GM12878 (cell line): ENCODE data around the gene GNG12. TPM values are rescaled to one million over a fixed set of nuclear protein-coding genes. Genes with fewer than 3 reads are reported as not detected.

Source experiments
- BACH1 ChIP-seq: fragments of 450-650 bp; IDR thresholded peaks from 2 replicates; pipeline ENCODE4 v1.6.1; 2017; ENCODE audit warnings: mild to moderate bottlenecking, borderline replicate concordance
- CTCF ChIP-seq, 3 experiments: IDR thresholded peaks in 2 of 3; conservative IDR thresholded peaks in 1 of 3; 2 replicates each; pipeline ENCODE4 v1.5.1; 2011; ENCODE audit warnings: low read depth in 3 of 3, low read length in 3 of 3, mild to moderate bottlenecking in 3 of 3, control low read depth in 2 of 3, moderate library complexity in 2 of 3, inconsistent platforms in 1 of 3, mixed read lengths in 1 of 3; ENCODE audit not compliant: control insufficient read depth in 2 of 3, insufficient read depth in 1 of 3; ENCODE audit errors: extremely low read depth in 1 of 3
- DPF2 ChIP-seq: fragments of 450-650 bp; IDR thresholded peaks from 2 replicates; pipeline ENCODE4 v1.6.1; 2017; ENCODE audit warnings: mild to moderate bottlenecking
- E4F1 ChIP-seq: fragments of 450-650 bp; IDR thresholded peaks from 2 replicates; pipeline ENCODE4 v1.6.1; 2018; ENCODE audit warnings: borderline replicate concordance, mild to moderate bottlenecking; ENCODE audit not compliant: partially characterized antibody
- EP300 ChIP-seq, 2 experiments: fragments of 150-350 bp in 1 of 2; IDR thresholded peaks; 2 replicates each; pipeline ENCODE4 v1.6.1; 2011 to 2012; ENCODE audit warnings: low read depth in 2 of 2, low read length in 2 of 2, borderline replicate concordance in 1 of 2, improper control_type of control experiment in 1 of 2, inconsistent platforms in 1 of 2; ENCODE audit not compliant: control insufficient read depth in 1 of 2
- FOXK2 ChIP-seq: fragments of 450-650 bp; IDR thresholded peaks from 2 replicates; pipeline ENCODE4 v1.6.1; 2017; ENCODE audit warnings: mild to moderate bottlenecking, moderate library complexity
- IKZF1 ChIP-seq: fragments of 450-650 bp; conservative IDR thresholded peaks from 2 replicates; pipeline ENCODE4 v1.6.1; 2017; ENCODE audit warnings: antibody characterized with exemption, mild to moderate bottlenecking
- IKZF2 ChIP-seq, 2 experiments: fragments of 450-650 bp; IDR thresholded peaks; 2 replicates each; pipeline ENCODE4 v1.6.1; 2017; ENCODE audit warnings: mild to moderate bottlenecking in 2 of 2, moderate library complexity in 2 of 2
- JUNB ChIP-seq: IDR thresholded peaks from 2 replicates; pipeline ENCODE4 v1.6.1; 2016; ENCODE audit warnings: antibody characterized with exemption, mild to moderate bottlenecking
- MTA2 ChIP-seq: fragments of 450-650 bp; IDR thresholded peaks from 2 replicates; pipeline ENCODE4 v1.6.1; 2016; ENCODE audit warnings: low read depth, mild to moderate bottlenecking, moderate library complexity
- NFYA ChIP-seq: IDR thresholded peaks from 2 replicates; pipeline ENCODE4 v1.6.1; 2011; ENCODE audit warnings: low read depth, mild to moderate bottlenecking, low read length, improper control_type of control experiment, borderline replicate concordance
- SMC3 ChIP-seq: IDR thresholded peaks from 2 replicates; pipeline ENCODE4 v1.6.1; 2011; ENCODE audit warnings: low read length, improper control_type of control experiment, borderline replicate concordance
- SP1 ChIP-seq: IDR thresholded peaks from one replicate; pipeline ENCODE4 v1.6.1; 2011; ENCODE audit warnings: low read depth, low read length
- WRNIP1 ChIP-seq: IDR thresholded peaks from 2 replicates; pipeline ENCODE4 v1.6.1; 2011; ENCODE audit warnings: low read depth, low read length, improper control_type of control experiment, borderline replicate concordance
- polyA plus RNA-seq, 11 experiments: library from polyadenylated mRNA; depleted of rRNA in 4 of 11; unstranded in 6 of 11; stranded (reverse) in 5 of 11; fragments of >200 nt; fragmentation: Nextera tagmentation in 4 of 11; fragmentation: Illumina TruSeq in 1 of 11; extraction: Ambion mirVana in 4 of 11; extraction: Trizol in 1 of 11; gene quantifications; 1 replicate in 1 of 11; 2 replicates in 10 of 11; pipeline versions ENCODE4 v1.2.1 to v1.2.3, GENCODE V29; 2011 to 2016; ENCODE audit warnings: inconsistent platforms in 2 of 11, missing spikeins in 2 of 11, low read depth in 1 of 11
- total RNA-seq, 4 experiments: library from RNA; depleted of rRNA in 3 of 4; stranded (reverse); fragments of >200 nt in 3 of 4; fragmentation: Illumina TruSeq in 1 of 4; extraction: Trizol in 1 of 4; gene quantifications; 2 replicates each; pipeline versions ENCODE4 v1.2.1 to v1.2.3, GENCODE V29; 2013 to 2021

Gene GNG12
- total and polyA plus RNA-seq, 10 of the 15 experiments (the other 5 are each of a cell fraction or from before 2014, with no cell fraction given), result 0.22 to 32.8 (median 0.35) TPM

GRCh38 chr1:67801903-67802302 lies 31.4 kb downstream of the GNG12 start (continued):
- TF ChIP-seq SMC3 (no peak), WRNIP1 (no peak), IKZF1 (peak; percentile 39), MTA2 (0 out of 2 replicates have a peak, but pooled peaks have one; percentile 14), E4F1 (no peak), FOXK2 (no peak), IKZF2 (IDR thresholded peaks at IDR 0.05) (peak in 1 of 2 experiments; percentile 18; a peak in 1 of 4 replicates), EP300 (IDR thresholded peaks at IDR 0.05; ENCODE audit: borderline replicate concordance in 1 of 2, control insufficient read depth in 1 of 2, low read depth in 2 of 2, low read length in 2 of 2) (no peak), NFYA (no peak), JUNB (no peak), CTCF (IDR thresholded peaks at IDR 0.05 in 2 of 3, conservative IDR thresholded peaks at IDR 0.05 in 1 of 3; ENCODE audit: control insufficient read depth in 2 of 3, extremely low read depth in 1 of 3, insufficient read depth in 1 of 3, low read depth in 3 of 3, low read length in 3 of 3) (no peak), SP1 (no peak), BACH1 (no peak), DPF2 (peak; percentile 47; the same call in 1 of the 2 replicates)
